ENCODE results near the gene ENO1.
"Not testable (repeated sequence)": the region's sequence is repeated elsewhere in the genome, so short reads cannot be mapped to it uniquely, and the experiment has no call there.

The ENO1 gene

GRCh38 chr1:8845104-8846097, 33.1 kb downstream of the ENO1 start:
- DNase-seq (ENCODE audit: low read depth) = no peak

GRCh38 chr1:8844501-8845006, 33.9 kb downstream of the ENO1 start:
- no peak for DNase-seq (ENCODE audit: low read depth)

DNA sequence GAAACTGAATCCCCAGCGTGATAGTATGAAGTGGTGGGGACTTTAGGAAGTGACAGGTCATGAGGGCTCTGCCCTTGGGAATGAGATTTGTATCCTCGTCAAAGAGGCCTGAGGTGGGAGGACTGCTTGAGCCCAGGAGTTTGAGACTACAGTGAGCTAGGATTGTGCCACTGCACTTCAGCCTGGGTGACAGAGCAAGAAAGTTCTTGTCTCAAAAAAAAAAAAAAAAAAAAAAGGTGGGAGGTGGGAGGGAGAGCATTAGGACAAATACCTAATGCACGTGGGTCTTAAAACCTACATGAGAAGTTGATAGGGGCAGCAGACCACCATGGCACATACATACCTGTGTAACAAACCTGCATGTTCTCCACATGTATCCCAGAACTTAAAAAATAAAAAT, 37.1 kb downstream of the ENO1 start:
- DNase-seq (ENCODE audit: low read depth) = no peak

GRCh38 chr1:8839990-8840389, 38.5 kb downstream of the ENO1 start:
- DNase-seq (ENCODE audit: low read depth) = no peak

DNA sequence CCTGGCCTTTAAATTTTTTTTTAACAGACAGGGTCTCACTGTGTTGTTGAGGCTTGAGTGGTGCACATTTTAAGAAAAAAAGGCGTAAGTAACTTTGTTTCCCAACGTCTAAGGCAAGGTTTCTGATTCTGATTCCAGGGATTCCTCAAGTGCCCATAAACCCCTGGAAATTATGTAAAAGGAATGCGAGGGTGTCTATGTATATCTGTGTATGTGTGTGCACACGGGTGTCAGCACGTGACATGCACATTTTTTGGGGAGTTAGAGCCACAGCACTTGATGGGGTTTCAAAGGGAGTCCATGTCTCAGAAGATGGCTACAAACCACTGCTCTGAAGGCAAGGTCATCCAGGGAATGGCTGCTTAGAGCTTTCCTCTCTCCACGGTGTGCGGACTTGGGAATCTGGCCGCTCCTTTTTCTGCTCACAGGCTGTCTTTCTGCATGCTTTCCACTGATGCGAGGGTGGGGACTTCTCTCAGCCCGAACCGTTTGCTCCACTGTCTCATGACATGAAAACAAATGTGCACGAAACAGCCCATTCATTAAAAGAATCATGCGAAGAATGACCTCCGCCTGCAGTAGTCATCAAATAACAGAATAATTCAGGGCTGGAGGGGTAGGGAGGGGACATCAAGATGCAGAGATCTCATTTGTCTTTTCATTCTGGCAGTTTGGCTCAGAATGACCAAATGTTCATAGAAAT, 42.4 kb downstream of the ENO1 start:
- no peak for DNase-seq (ENCODE audit: low read depth)

- no peak for DNase-seq (ENCODE audit: low read depth)
These were observed 47.1 kb downstream of the ENO1 start for GRCh38 chr1:8831340-8831739.

- not testable (repeated sequence) for DNase-seq (ENCODE audit: low read depth)
These were observed 47.8 kb downstream of the ENO1 start for GRCh38 chr1:8830732-8831131.

GRCh38 chr1:8825985-8826481, 52.5 kb downstream of the ENO1 start:
- no peak for DNase-seq (ENCODE audit: low read depth)

GRCh38 chr1:8823295-8823664, 55.2 kb downstream of the ENO1 start:
- no peak for DNase-seq (ENCODE audit: low read depth)

DNA sequence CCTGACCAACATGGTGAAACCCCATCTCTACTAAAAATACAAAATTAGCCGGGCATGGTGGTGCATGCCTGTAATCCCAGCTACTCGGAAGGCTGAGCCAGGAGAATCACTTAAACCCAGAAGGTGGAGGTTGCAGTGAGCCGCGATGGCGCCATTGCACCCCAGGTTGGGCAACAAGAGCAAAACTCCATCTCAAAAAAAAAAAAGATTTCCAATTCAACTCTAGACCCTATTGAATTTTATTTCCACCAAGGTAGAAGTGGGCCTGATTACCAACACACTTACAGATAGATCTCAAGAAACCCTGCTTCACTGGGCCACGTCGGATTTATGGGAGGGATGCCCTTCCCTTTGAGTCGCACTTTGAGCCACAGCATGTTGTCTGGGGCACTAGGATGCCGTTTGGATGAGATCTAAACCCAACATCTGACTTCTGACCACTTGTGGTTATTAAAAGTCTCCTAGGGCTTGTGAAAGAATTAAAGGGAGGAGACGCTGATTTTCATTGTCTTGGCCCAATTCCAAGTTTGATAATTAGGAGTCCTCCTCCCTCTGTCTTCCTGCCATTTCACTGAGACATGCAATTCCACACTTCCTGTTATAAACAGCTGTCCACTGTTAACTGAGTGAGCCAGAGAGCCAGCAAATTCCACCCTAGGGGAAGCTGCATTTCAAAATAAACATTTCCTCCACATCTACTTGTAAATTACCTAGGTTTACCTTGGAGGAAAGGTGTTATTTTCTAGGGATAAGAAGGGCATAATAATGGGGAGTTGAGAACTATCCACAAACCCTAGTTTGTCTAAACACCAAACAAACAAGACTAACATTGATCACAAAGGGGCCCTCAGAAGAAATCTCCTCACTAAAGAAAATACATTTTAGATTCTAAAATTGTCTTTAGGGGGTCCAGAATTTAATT, 55.9 kb downstream of the ENO1 start:
- peak; percentile 61 for DNase-seq (ENCODE audit: low read depth)

DNA sequence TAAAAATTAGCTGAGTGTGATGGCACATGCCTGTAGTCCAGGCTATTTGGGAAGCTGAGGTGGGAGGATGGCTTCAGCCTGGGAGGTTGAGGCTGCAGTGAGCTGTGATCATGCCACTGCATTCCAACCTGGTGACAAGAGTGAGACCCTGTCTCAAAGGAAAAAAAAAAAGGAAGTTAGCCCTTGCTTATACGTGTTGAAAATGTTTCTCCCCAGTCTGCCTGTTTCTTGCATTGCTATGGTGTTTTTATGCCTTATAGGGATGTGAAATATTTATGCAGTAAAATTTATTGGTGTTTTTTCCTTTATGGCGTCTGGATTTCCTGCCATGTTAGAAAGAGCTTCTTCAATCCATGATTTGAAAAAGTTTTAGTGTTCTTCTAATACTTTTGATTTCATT, 57.4 kb downstream of the ENO1 start:
- DNase-seq (ENCODE audit: low read depth) = no peak

DNA sequence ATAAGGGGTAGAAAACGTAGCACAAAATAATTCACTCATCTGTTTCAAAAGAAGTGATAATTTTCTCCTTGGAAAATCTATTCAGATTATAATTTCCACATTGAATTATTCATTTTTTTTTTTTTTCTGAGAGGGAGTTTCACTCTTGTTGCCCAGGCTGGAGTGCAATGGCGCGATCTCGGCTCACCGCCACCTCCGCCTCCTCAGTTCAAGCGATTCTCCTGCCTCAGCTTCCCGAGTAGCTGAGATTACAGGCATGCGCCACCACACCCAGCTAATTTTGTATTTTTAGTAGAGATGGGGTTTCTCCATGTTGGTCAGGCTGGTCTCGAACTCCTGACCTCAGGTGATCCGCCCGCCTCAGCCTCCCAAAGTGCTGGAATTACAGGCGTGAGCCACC, 59.7 kb downstream of the ENO1 start:
- not testable (repeated sequence) for DNase-seq (ENCODE audit: low read depth)

- peak; percentile 53 for DNase-seq (ENCODE audit: low read depth)
These were observed 60.1 kb downstream of the ENO1 start for GRCh38 chr1:8818325-8818775.

GRCh38 chr1:8817412-8818324, 60.8 kb downstream of the ENO1 start, which contains the start of gene RERE:
RERE (minus strand) TSS chr1:8817640.
- peak; percentile 63 for DNase-seq (ENCODE audit: low read depth)

DNA sequence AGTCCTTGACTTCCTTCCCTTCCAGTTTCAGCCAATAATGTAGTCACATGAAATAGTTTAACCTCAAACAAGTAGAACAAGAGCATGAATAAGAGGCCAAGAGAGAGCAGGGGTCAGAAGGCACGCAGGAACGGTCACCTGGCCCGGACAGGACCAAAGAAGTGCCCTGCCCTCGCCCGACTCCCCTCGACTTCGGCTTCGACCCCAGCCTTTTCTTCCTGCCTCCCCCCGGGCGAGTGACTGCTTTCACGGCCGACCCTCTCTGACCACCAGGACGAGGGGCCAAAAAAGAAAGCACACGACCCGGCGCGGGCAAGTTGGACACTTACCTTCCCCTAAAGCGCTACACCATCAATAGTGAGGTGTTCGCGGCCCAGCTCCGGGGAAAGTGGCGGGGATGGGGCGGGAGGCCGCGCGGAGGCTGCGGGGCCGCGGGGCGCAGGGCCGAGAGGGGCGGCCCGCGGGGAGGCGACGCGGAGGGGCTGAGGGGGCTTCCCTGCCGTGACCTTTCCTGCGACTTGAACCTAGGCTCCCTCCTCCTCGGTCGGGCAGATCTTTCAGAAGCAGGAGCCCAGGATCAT, 61.6 kb downstream of the ENO1 start:
- DNase-seq (ENCODE audit: low read depth) = no peak

- DNase-seq (ENCODE audit: low read depth) = no peak
These were observed 62.2 kb downstream of the ENO1 start for GRCh38 chr1:8816264-8816663.

- no peak for DNase-seq (ENCODE audit: low read depth)
These were observed 62.8 kb downstream of the ENO1 start for GRCh38 chr1:8815582-8816151.

GRCh38 chr1:8814865-8815264, 63.6 kb downstream of the ENO1 start:
- no peak for DNase-seq (ENCODE audit: low read depth)

- DNase-seq (ENCODE audit: low read depth) = no peak
These were observed 64.5 kb downstream of the ENO1 start for GRCh38 chr1:8813991-8814390.
